SK-N-SH (cell line): ENCODE data around the gene C2orf42. TPM values are rescaled to one million over a fixed set of nuclear protein-coding genes. Genes with fewer than 3 reads are reported as not detected.

ENCODE experiments used
- CTCF ChIA-PET: fragments of 300-600, 350-600 bp; formaldehyde crosslinking; extraction: SDS; loops from one replicate; lab custom pipeline; 2021; lab: Yijun Ruan, JAX
- POLR2A ChIA-PET: fragments of 350-600 bp; sonication (Branson Sonifier 250); formaldehyde crosslinking; extraction: SDS; loops from one replicate; lab custom pipeline; 2020; ENCODE audit warnings: antibody characterized with exemption, inconsistent platforms; lab: Yijun Ruan, JAX
- DNase-seq: peaks from one replicate; pipeline ENCODE4 v3.0.0; 2012
- H2AFZ ChIP-seq: fragments of 200-600 bp; sonication (generic); 2 replicates; pipeline ENCODE4 v1.8.1; 2016; ENCODE audit warnings: antibody characterized with exemption, mild to moderate bottlenecking, low read depth
- H3F3A ChIP-seq: fragments of 200-600 bp; sonication (generic); replicated peaks from 2 replicates; pipeline ENCODE3; 2016; ENCODE audit warnings: antibody characterized with exemption, mild to moderate bottlenecking; ENCODE audit not compliant: insufficient read depth
- H3K27ac ChIP-seq, 2 experiments: fragments of 200-500 bp in 1 of 2; fragments of 200-600 bp in 1 of 2; sonication (Bioruptor generic) in 1 of 2; sonication (generic), shearing (Covaris generic) in 1 of 2; 2 replicates each; pipeline versions ENCODE4 v1.5.1 to v1.6.1; 2014 to 2016; ENCODE audit warnings: low read depth in 2 of 2, inconsistent platforms in 1 of 2, low read length in 1 of 2, mild to moderate bottlenecking in 1 of 2, mixed read lengths in 1 of 2
- H3K27me3 ChIP-seq: fragments of 200-600 bp; sonication (generic), shearing (Covaris generic); 2 replicates; pipeline ENCODE4 v1.6.1; 2016; ENCODE audit warnings: mixed run types; ENCODE audit not compliant: insufficient read depth
- H3K36me3 ChIP-seq, 2 experiments: fragments of 200-500 bp in 1 of 2; fragments of 200-600 bp in 1 of 2; sonication (Bioruptor generic) in 1 of 2; sonication (generic) in 1 of 2; replicated peaks in 1 of 2; 2 replicates each; pipeline versions ENCODE3 to v1.5.1; 2014 to 2016; ENCODE audit warnings: low read length in 1 of 2, mild to moderate bottlenecking in 1 of 2; ENCODE audit not compliant: insufficient read depth in 2 of 2, control insufficient read depth in 1 of 2
- H3K4me1 ChIP-seq, 2 experiments: fragments of 200-500 bp in 1 of 2; fragments of 200-600 bp in 1 of 2; sonication (Bioruptor generic) in 1 of 2; sonication (generic), shearing (Covaris generic) in 1 of 2; 2 replicates each; pipeline versions ENCODE4 v1.5.1 to v1.6.1; 2014 to 2016; ENCODE audit warnings: low read depth in 1 of 2, low read length in 1 of 2, mixed run types in 1 of 2; ENCODE audit not compliant: insufficient read depth in 2 of 2, control insufficient read depth in 1 of 2
- H3K4me2 ChIP-seq: fragments of 200-600 bp; sonication (generic), shearing (Covaris generic); 2 replicates; pipeline ENCODE4 v1.6.1; 2017; ENCODE audit warnings: mixed run types
- H3K4me3 ChIP-seq, 2 experiments: fragments of 200-500 bp in 1 of 2; fragments of 200-600 bp in 1 of 2; sonication (Bioruptor generic) in 1 of 2; sonication (generic), shearing (Covaris generic) in 1 of 2; 2 replicates each; pipeline versions ENCODE4 v1.5.1 to v1.8.1; 2014 to 2016; ENCODE audit warnings: low read depth in 2 of 2, inconsistent platforms in 1 of 2, low read length in 1 of 2, mild to moderate bottlenecking in 1 of 2, mixed read lengths in 1 of 2, moderate library complexity in 1 of 2
- H3K79me2 ChIP-seq: fragments of 200-600 bp; sonication (generic); 2 replicates; pipeline ENCODE4 v1.8.1; 2017; ENCODE audit warnings: mild to moderate bottlenecking; ENCODE audit not compliant: insufficient read depth
- H3K9ac ChIP-seq: fragments of 200-600 bp; sonication (generic); 2 replicates; pipeline ENCODE4 v1.6.1; 2017; ENCODE audit warnings: mixed run types
- H3K9me2 ChIP-seq: fragments of 200-600 bp; sonication (generic); 2 replicates; pipeline ENCODE4 v1.6.1; 2017; ENCODE audit warnings: mixed run types
- H3K9me3 ChIP-seq: fragments of 200-600 bp; sonication (generic); 2 replicates; pipeline ENCODE4 v1.6.1; 2017; ENCODE audit warnings: mixed run types, mild to moderate bottlenecking, moderate library complexity
- H4K20me1 ChIP-seq: fragments of 200-600 bp; sonication (generic); 2 replicates; pipeline ENCODE4 v1.6.1; 2017; ENCODE audit warnings: mild to moderate bottlenecking, mixed run types; ENCODE audit not compliant: insufficient read depth
- EZH2phosphoT487 ChIP-seq: fragments of 200-600 bp; sonication (generic); IDR thresholded peaks from 2 replicates; pipeline ENCODE4 v1.6.1; 2017; ENCODE audit warnings: low read depth, mixed run types, mild to moderate bottlenecking, antibody characterized with exemption, moderate library complexity, borderline replicate concordance
- JUND ChIP-seq: IDR thresholded peaks from 2 replicates; pipeline ENCODE4 v1.4.0; 2012
- NFIC ChIP-seq: IDR thresholded peaks from 2 replicates; pipeline ENCODE4 v1.4.0; 2012; ENCODE audit warnings: borderline replicate concordance
- POLR2AphosphoS5 ChIP-seq: IDR thresholded peaks from 2 replicates; pipeline ENCODE4 v1.6.1; 2012; ENCODE audit warnings: low read depth, low read length
- RAD21 ChIP-seq: IDR thresholded peaks from 2 replicates; pipeline ENCODE4 v1.6.1; 2012; ENCODE audit warnings: mild to moderate bottlenecking, low read length
- RFX5 ChIP-seq: IDR thresholded peaks from 2 replicates; pipeline ENCODE4 v1.6.1; 2012; ENCODE audit warnings: mild to moderate bottlenecking, improper control_type of control experiment, low read length
- RXRA ChIP-seq: IDR thresholded peaks from 2 replicates; pipeline ENCODE4 v1.4.0; 2012; ENCODE audit warnings: low read depth, mild to moderate bottlenecking, borderline replicate concordance
- SMC3 ChIP-seq: IDR thresholded peaks from 2 replicates; pipeline ENCODE4 v1.6.1; 2012; ENCODE audit warnings: low read depth, low read length, improper control_type of control experiment
- TCF12 ChIP-seq: IDR thresholded peaks from 2 replicates; pipeline ENCODE4 v1.4.0; 2012
- WGBS: methylation state at CpG from one replicate; pipeline ENCODE4 v1.1.6; 2017; ENCODE audit warnings: low lambda C conversion rate; 5-methylcytosine and 5-hydroxymethylcytosine counted together
- polyA plus RNA-seq, 3 experiments: library from polyadenylated mRNA; depleted of rRNA; stranded (reverse); fragments of >200 nt; gene quantifications; 2 replicates each; pipeline ENCODE4 v1.2.3, GENCODE V29; 2012
- TF ChIP-seq, protein P1 (sequence below): IDR thresholded peaks from 2 replicates; pipeline ENCODE4; 2012
- TF ChIP-seq, protein P2 (sequence below): fragments of 150-350 bp; IDR thresholded peaks from 2 replicates; pipeline ENCODE4 v1.6.1; 2016; ENCODE audit warnings: mild to moderate bottlenecking, low read depth, low read length
- TF ChIP-seq, protein P3 (sequence below): IDR thresholded peaks from 2 replicates; pipeline ENCODE4 v1.6.1; 2012; ENCODE audit warnings: mild to moderate bottlenecking, low read depth, low read length, moderate library complexity

The C2orf42 gene
- polyA plus RNA-seq, 1 of the 3 experiments (the other 2 are of a cell fraction), result 5.1 TPM

DNA sequence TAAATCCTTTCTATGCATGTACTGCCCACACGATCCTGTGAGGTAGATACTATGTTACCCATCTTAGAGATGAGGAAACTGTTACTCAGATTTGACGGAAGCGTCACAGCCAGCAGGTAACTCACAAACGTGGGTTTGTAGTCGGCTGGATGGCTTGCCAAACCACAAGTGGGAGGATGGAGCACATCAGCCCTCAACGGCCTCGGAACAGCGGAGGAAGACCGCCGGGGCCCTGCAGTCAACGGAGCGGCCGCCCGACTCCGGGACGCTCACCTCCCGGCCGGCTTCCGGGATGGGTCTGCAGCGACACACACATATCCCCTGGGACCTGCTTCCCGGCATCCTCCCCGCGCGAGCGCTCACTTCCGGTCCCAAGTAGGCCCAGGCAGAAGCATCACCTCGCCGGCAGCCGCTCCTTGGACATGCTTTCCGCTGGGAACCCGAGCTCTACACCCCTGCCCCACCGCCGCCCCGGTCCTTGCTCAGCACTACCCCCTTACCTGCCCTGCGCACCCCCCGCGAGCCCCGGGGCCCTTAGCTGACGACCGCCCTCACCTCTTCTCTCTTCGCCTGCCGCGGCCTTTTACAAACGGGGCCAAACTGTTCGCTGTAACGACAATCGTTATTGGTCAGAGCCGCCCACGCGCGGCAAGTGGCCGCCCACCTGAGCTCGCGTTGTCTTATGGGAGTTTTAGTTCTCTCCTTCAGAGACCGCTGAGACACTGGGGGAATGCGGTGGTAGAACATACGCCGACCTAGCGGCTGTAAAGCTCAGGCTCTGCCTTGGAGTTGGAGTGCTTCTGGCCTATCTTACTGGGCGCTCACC, at the start of gene C2orf42 (continued):
- TF ChIP-seq, protein P1, sequence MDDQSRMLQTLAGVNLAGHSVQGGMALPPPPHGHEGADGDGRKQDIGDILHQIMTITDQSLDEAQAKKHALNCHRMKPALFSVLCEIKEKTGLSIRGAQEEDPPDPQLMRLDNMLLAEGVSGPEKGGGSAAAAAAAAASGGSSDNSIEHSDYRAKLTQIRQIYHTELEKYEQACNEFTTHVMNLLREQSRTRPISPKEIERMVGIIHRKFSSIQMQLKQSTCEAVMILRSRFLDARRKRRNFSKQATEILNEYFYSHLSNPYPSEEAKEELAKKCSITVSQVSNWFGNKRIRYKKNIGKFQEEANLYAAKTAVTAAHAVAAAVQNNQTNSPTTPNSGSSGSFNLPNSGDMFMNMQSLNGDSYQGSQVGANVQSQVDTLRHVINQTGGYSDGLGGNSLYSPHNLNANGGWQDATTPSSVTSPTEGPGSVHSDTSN, result 0 out of 2 replicates have a peak, but pooled peaks have one; percentile 4
- peak; percentile 97 for TF ChIP-seq POLR2AphosphoS5
- TF ChIP-seq JUND, result no peak
- TF ChIP-seq, protein P2, sequence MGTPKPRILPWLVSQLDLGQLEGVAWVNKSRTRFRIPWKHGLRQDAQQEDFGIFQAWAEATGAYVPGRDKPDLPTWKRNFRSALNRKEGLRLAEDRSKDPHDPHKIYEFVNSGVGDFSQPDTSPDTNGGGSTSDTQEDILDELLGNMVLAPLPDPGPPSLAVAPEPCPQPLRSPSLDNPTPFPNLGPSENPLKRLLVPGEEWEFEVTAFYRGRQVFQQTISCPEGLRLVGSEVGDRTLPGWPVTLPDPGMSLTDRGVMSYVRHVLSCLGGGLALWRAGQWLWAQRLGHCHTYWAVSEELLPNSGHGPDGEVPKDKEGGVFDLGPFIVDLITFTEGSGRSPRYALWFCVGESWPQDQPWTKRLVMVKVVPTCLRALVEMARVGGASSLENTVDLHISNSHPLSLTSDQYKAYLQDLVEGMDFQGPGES, result peak; percentile 62
- no peak for TF ChIP-seq RXRA
- TF ChIP-seq EZH2phosphoT487, result no peak
- TF ChIP-seq RFX5, result no peak
- TF ChIP-seq NFIC, result no peak

DNA sequence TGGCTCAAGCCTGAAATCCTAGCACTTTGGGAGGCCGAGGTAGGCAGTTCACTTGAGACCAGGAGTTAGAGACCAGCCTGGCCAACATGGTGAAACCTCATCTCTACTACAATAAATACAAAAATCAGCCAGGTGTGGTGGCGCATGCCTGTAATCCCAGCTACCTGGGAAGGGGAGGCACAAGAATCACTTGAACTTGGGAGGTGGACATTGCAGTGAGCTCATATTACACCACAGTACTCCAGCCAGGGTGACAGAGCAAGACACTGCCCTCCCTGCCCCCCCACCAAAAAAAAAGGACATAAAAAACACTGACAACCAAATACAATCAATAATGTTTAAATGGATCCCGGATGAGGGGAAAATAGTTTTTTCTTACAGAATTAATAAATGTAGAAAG, 49.8 kb upstream of the C2orf42 start:
- Histone ChIP-seq H3K4me2 (no peak overlapping the region), H3K27me3 (no peaks in the 10 kb centered on the region), H3K9ac (no peak overlapping the region), H3K4me3 (no peak overlapping the region), H3K9me3 (no peaks in the 10 kb centered on the region), H3K9me2 (no peaks in the 10 kb centered on the region), H4K20me1 (peaks cover 95% of the 10 kb centered on the region), H3K4me1 (peaks cover 2 to 6% of the 10 kb centered on the region in 2 experiments; a peak in 2 of 4 replicates), H2AFZ (no peak overlapping the region), H3K36me3 (peaks cover 0 to 45% of the 10 kb centered on the region in 2 experiments), H3K27ac (0 out of 4 replicates have a peak overlapping the region, but pooled peaks of 1 of the 2 experiments have one; percentile 6), H3F3A (peaks cover 10% of the 10 kb centered on the region), H3K79me2 (peaks cover 100% of the 10 kb centered on the region)
- 97% methylated on average over 3 of the region's 3 CpGs for WGBS
- ChIA-PET CTCF (interaction anchor here (0.6 to 1.2 kb wide), 4 partner anchors 9 to 327 kb away, joined by 3 read pairs; no protein-coding TSS in a partner anchor), POLR2A (no interaction called here)
- no peak for DNase-seq
- TF ChIP-seq, protein P2, result no peak
- TF ChIP-seq SMC3 (no peak), RAD21 (no peak), TCF12 (no peak)
- TF ChIP-seq, protein P3, sequence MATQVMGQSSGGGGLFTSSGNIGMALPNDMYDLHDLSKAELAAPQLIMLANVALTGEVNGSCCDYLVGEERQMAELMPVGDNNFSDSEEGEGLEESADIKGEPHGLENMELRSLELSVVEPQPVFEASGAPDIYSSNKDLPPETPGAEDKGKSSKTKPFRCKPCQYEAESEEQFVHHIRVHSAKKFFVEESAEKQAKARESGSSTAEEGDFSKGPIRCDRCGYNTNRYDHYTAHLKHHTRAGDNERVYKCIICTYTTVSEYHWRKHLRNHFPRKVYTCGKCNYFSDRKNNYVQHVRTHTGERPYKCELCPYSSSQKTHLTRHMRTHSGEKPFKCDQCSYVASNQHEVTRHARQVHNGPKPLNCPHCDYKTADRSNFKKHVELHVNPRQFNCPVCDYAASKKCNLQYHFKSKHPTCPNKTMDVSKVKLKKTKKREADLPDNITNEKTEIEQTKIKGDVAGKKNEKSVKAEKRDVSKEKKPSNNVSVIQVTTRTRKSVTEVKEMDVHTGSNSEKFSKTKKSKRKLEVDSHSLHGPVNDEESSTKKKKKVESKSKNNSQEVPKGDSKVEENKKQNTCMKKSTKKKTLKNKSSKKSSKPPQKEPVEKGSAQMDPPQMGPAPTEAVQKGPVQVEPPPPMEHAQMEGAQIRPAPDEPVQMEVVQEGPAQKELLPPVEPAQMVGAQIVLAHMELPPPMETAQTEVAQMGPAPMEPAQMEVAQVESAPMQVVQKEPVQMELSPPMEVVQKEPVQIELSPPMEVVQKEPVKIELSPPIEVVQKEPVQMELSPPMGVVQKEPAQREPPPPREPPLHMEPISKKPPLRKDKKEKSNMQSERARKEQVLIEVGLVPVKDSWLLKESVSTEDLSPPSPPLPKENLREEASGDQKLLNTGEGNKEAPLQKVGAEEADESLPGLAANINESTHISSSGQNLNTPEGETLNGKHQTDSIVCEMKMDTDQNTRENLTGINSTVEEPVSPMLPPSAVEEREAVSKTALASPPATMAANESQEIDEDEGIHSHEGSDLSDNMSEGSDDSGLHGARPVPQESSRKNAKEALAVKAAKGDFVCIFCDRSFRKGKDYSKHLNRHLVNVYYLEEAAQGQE, result no peak
